ENCODE data around the gene KHSRP. TPM values are rescaled to one million over a fixed set of nuclear protein-coding genes. Genes with fewer than 3 reads are reported as not detected.
"Not testable (repeated sequence)": the region's sequence is repeated elsewhere in the genome, so short reads cannot be mapped to it uniquely, and the experiment has no call there.

The KHSRP gene
- total RNA-seq, 4 donors from 2014 or later: 116 to 143 (median 131) TPM

DNA sequence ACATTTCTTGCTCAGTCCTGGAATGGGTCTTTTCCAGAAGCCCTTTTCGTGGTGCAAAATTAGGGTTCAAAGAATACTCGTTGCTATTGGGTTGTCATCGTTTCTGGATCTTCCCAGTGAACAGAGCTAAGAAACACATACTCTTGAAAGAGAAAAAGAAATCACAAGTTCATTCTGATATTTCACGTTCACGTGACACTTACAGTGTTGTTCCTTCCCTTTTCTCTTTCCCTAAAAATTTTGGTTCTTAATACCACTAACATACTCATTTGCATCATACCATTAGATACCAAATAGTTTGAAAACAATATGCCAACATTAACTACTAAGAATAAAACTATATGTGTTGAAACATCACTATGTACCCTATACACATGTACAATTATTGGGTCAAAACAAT is 18.2 kb downstream of the KHSRP start:
- no peak for DNase-seq (ENCODE audit: low spot score in 2 of 2)
- intact Hi-C loops (cut with DNase I; ENCODE audit: low total_unique reads): no loop called here
- TF ChIP-seq, protein P1, sequence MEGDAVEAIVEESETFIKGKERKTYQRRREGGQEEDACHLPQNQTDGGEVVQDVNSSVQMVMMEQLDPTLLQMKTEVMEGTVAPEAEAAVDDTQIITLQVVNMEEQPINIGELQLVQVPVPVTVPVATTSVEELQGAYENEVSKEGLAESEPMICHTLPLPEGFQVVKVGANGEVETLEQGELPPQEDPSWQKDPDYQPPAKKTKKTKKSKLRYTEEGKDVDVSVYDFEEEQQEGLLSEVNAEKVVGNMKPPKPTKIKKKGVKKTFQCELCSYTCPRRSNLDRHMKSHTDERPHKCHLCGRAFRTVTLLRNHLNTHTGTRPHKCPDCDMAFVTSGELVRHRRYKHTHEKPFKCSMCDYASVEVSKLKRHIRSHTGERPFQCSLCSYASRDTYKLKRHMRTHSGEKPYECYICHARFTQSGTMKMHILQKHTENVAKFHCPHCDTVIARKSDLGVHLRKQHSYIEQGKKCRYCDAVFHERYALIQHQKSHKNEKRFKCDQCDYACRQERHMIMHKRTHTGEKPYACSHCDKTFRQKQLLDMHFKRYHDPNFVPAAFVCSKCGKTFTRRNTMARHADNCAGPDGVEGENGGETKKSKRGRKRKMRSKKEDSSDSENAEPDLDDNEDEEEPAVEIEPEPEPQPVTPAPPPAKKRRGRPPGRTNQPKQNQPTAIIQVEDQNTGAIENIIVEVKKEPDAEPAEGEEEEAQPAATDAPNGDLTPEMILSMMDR (IDR thresholded peaks at IDR 0.05): no peak
- TF ChIP-seq POLR2A (IDR thresholded peaks at IDR 0.05): no peak
- no peak overlapping the region for H3K4me3 ChIP-seq (ENCODE audit: low read depth, poor library complexity, severe bottlenecking)
- WGBS, 2 donors: 84 to 85% methylated on average over 5 of the region's 5 CpGs

GRCh38 chr19:6402837-6403608 is 21.6 kb downstream of the KHSRP start:
- H3K4me3 ChIP-seq (ENCODE audit: low read depth, poor library complexity, severe bottlenecking): no peak overlapping the region
- WGBS, 2 donors: 51 to 56% methylated on average over 22 of the region's 22 CpGs
- no peak for DNase-seq (ENCODE audit: low spot score in 2 of 2)
- intact Hi-C loops (cut with DNase I; ENCODE audit: low total_unique reads): no loop called here
- TF ChIP-seq, protein P1 (IDR thresholded peaks at IDR 0.05): no peak

DNA sequence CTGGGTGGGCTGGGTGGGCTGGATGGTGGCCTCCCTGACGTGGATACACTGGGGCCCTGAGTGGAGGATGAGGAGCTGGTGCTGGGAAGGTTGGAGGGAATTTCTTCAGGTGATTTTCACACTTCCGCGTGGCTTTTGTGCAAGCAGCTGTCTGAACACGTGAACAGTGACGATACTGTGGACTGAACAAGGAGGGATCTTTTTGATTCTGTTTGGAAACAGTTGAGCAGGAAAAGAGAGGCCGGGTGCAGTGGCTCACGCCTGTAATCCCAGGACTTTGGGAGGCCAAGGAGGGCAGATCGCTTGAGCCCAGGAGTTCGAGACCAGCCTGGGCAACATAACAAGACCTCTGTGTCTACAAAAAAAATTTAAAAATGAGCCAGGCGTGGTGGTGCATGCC is 22.6 kb downstream of the KHSRP start:
- intact Hi-C loops (cut with DNase I; ENCODE audit: low total_unique reads): no loop called here
- WGBS, 2 donors: 89% methylated on average over 10 of the region's 10 CpGs
- no peak overlapping the region for H3K4me3 ChIP-seq (ENCODE audit: low read depth, poor library complexity, severe bottlenecking)
- no peak for DNase-seq (ENCODE audit: low spot score in 2 of 2)
- TF ChIP-seq POLR2A (IDR thresholded peaks at IDR 0.05): no peak
- TF ChIP-seq, protein P1 (IDR thresholded peaks at IDR 0.05): no peak

GRCh38 chr19:6400062-6400944 is 24.3 kb downstream of the KHSRP start:
- WGBS, 2 donors: 86 to 92% methylated on average over 23 of the region's 23 CpGs
- H3K4me3 ChIP-seq (ENCODE audit: low read depth, poor library complexity, severe bottlenecking); intact Hi-C loops (cut with DNase I; ENCODE audit: low total_unique reads); DNase-seq (ENCODE audit: low spot score in 2 of 2): not testable (repeated sequence)

DNA sequence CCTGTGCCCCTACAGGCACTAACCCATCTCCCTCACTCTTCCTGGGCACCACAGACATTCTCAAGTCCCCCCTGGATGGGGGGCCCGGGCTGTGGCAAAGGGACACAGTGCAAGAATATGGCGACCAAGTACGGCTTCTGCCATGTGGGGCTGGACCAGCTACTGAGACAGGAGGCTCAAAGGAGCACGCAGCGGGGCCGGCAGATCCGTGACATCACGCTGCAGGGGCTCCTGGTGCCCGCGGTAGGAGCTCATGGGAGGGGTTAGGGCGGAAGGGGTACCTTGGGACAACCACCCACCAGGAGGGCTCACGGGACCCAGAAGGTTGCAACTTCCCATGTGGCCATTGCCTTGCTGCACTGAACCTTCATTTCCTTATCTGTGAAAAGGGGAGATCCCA is 28.3 kb downstream of the KHSRP start:
- TF ChIP-seq, protein P1 (IDR thresholded peaks at IDR 0.05): no peak
- no peak for TF ChIP-seq POLR2A (IDR thresholded peaks at IDR 0.05)
- WGBS, 2 donors: 88 to 94% methylated on average over 10 to 12 of the region's 12 CpGs
- intact Hi-C loops (cut with DNase I; ENCODE audit: low total_unique reads): no loop called here
- no peak for DNase-seq (ENCODE audit: low spot score in 2 of 2)
- no peak overlapping the region for H3K4me3 ChIP-seq (ENCODE audit: low read depth, poor library complexity, severe bottlenecking)

DNA sequence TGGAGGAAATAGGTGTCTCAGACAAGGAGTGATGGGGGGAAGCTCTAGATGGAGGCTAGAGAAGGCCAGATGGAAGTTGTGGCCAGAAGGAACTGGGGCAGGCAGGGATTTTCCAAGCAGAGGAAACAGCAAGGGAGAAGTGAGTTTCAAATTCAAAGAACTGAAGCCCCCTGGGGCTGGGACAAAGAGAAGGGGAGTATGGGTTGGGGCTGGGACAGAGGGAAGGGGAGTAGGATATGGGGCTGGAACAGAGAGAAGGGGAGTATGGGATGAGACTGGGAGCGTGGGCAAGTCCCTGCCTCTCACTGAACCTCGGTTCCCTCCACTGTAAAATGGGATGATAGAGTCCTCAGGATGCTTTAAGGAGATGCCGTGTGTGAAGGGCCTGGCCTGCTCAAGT is 29.8 kb downstream of the KHSRP start:
- no peak for DNase-seq (ENCODE audit: low spot score in 2 of 2)
- TF ChIP-seq POLR2A (IDR thresholded peaks at IDR 0.05): no peak
- TF ChIP-seq, protein P1 (IDR thresholded peaks at IDR 0.05): no peak
- 86 to 89% methylated on average over 3 of the region's 3 CpGs for WGBS, 2 donors
- intact Hi-C loops (cut with DNase I; ENCODE audit: low total_unique reads): no loop called here
- no peak overlapping the region for H3K4me3 ChIP-seq (ENCODE audit: low read depth, poor library complexity, severe bottlenecking)

Data from lower leg skin (tissue), 4 donors.